ENCODE measurements around the gene WFIKKN1. TPM values are rescaled to one million over a fixed set of nuclear protein-coding genes. Genes with fewer than 3 reads are reported as not detected.

The WFIKKN1 gene
- total and polyA plus RNA-seq, 2 of the 13 experiments (the other 11 are each of a cell fraction or from before 2014, with no cell fraction given): 1.7 to 4.9 TPM

DNA sequence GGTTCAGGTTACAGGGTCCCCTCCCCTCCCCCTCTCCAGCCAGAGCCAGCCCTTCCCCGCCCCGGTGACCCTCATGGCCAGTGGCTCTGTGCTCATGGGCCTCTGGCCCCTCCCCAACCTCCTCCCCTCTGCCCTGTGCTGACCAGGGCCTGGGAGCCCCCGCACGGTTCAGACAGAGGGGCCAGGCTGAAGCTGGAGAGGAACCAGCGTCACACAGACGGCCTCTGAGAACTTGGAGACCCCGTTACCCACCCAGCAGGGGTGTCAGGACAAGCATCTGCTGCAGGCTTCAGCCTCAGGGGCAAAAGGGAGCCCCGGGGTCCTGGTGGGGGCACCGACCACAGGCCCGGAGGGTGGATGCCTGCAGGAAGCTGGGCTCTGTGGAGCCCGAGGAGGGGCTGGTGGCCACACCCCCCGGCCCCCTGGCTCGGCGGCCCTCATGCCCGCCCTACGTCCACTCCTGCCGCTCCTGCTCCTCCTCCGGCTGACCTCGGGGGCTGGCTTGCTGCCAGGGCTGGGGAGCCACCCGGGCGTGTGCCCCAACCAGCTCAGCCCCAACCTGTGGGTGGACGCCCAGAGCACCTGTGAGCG lies at the start of gene WFIKKN1 (continued):
- TF ChIP-seq, protein P1, sequence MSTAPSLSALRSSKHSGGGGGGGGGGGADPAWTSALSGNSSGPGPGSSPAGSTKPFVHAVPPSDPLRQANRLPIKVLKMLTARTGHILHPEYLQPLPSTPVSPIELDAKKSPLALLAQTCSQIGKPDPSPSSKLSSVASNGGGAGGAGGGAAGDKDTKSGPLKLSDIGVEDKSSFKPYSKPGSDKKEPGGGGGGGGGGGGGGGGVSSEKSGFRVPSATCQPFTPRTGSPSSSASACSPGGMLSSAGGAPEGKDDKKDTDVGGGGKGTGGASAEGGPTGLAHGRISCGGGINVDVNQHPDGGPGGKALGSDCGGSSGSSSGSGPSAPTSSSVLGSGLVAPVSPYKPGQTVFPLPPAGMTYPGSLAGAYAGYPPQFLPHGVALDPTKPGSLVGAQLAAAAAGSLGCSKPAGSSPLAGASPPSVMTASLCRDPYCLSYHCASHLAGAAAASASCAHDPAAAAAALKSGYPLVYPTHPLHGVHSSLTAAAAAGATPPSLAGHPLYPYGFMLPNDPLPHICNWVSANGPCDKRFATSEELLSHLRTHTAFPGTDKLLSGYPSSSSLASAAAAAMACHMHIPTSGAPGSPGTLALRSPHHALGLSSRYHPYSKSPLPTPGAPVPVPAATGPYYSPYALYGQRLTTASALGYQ (CRISPR knock-in tag; IDR thresholded peaks at IDR 0.05): 0 out of 2 replicates have a peak, but pooled peaks have one; percentile 5
- peak; percentile 19; the same call in 1 of the 2 replicates for TF ChIP-seq SP2 (CRISPR knock-in tag; IDR thresholded peaks at IDR 0.05)
- no peak for TF ChIP-seq PLRG1 (conservative IDR thresholded peaks at IDR 0.05)
- no peak for TF ChIP-seq ZC3H4 (CRISPR knock-in tag; IDR thresholded peaks at IDR 0.05; ENCODE audit: borderline replicate concordance)
- TF ChIP-seq ZFX (CRISPR knock-in tag; IDR thresholded peaks at IDR 0.05; ENCODE audit: low read depth): peak; percentile 79
- TF ChIP-seq, protein P2, sequence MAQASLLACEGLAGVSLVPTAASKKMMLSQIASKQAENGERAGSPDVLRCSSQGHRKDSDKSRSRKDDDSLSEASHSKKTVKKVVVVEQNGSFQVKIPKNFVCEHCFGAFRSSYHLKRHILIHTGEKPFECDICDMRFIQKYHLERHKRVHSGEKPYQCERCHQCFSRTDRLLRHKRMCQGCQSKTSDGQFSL (CRISPR knock-in tag; IDR thresholded peaks at IDR 0.05): peak; percentile 31; the same call in 1 of the 2 replicates
- no peak for TF ChIP-seq ZNF839 (CRISPR knock-in tag; IDR thresholded peaks at IDR 0.05; ENCODE audit: borderline replicate concordance)
- TF ChIP-seq ZNF12 (CRISPR knock-in tag; IDR thresholded peaks at IDR 0.05): 0 out of 2 replicates have a peak, but pooled peaks have one; percentile 20
- TF ChIP-seq ZNF33B (CRISPR knock-in tag; IDR thresholded peaks at IDR 0.05): no peak
- TF ChIP-seq ZNF20 (CRISPR knock-in tag; IDR thresholded peaks at IDR 0.05): no peak
- no peak for TF ChIP-seq NFATC3 (CRISPR knock-in tag; IDR thresholded peaks at IDR 0.05)
- no peak for TF ChIP-seq ZNF816 (CRISPR knock-in tag; IDR thresholded peaks at IDR 0.05; ENCODE audit: borderline replicate concordance)
- TF ChIP-seq ZNF263 (CRISPR knock-in tag; IDR thresholded peaks at IDR 0.05): no peak; the same call in 1 of the 2 replicates
- TF ChIP-seq, protein P3, sequence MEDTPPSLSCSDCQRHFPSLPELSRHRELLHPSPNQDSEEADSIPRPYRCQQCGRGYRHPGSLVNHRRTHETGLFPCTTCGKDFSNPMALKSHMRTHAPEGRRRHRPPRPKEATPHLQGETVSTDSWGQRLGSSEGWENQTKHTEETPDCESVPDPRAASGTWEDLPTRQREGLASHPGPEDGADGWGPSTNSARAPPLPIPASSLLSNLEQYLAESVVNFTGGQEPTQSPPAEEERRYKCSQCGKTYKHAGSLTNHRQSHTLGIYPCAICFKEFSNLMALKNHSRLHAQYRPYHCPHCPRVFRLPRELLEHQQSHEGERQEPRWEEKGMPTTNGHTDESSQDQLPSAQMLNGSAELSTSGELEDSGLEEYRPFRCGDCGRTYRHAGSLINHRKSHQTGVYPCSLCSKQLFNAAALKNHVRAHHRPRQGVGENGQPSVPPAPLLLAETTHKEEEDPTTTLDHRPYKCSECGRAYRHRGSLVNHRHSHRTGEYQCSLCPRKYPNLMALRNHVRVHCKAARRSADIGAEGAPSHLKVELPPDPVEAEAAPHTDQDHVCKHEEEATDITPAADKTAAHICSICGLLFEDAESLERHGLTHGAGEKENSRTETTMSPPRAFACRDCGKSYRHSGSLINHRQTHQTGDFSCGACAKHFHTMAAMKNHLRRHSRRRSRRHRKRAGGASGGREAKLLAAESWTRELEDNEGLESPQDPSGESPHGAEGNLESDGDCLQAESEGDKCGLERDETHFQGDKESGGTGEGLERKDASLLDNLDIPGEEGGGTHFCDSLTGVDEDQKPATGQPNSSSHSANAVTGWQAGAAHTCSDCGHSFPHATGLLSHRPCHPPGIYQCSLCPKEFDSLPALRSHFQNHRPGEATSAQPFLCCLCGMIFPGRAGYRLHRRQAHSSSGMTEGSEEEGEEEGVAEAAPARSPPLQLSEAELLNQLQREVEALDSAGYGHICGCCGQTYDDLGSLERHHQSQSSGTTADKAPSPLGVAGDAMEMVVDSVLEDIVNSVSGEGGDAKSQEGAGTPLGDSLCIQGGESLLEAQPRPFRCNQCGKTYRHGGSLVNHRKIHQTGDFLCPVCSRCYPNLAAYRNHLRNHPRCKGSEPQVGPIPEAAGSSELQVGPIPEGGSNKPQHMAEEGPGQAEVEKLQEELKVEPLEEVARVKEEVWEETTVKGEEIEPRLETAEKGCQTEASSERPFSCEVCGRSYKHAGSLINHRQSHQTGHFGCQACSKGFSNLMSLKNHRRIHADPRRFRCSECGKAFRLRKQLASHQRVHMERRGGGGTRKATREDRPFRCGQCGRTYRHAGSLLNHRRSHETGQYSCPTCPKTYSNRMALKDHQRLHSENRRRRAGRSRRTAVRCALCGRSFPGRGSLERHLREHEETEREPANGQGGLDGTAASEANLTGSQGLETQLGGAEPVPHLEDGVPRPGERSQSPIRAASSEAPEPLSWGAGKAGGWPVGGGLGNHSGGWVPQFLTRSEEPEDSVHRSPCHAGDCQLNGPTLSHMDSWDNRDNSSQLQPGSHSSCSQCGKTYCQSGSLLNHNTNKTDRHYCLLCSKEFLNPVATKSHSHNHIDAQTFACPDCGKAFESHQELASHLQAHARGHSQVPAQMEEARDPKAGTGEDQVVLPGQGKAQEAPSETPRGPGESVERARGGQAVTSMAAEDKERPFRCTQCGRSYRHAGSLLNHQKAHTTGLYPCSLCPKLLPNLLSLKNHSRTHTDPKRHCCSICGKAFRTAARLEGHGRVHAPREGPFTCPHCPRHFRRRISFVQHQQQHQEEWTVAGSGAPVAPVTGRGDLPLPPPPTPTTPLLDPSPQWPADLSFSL (CRISPR knock-in tag; IDR thresholded peaks at IDR 0.05): no peak
- TF ChIP-seq ZNF251 (CRISPR knock-in tag; IDR thresholded peaks at IDR 0.05): 0 out of 2 replicates have a peak, but pooled peaks have one; percentile 9
- TF ChIP-seq GLI4 (CRISPR knock-in tag; IDR thresholded peaks at IDR 0.05; ENCODE audit: borderline replicate concordance): no peak
- no peak for TF ChIP-seq HOXA7 (CRISPR knock-in tag; IDR thresholded peaks at IDR 0.05)
- peak; percentile 63; the same call in 1 of the 2 replicates for TF ChIP-seq EED (CRISPR knock-in tag; IDR thresholded peaks at IDR 0.05)
